PFSK-1 (cell line): Measurements from ENCODE around the gene CPLANE2.

Experiments used
- FOXP2 ChIP-seq: optimal IDR thresholded peaks from 2 replicates; pipeline ENCODE3; 2011; ENCODE audit warnings: borderline replicate concordance, control low read depth, inconsistent platforms; ENCODE audit not compliant: insufficient read depth; ENCODE audit errors: extremely low read length, extremely low read depth
- POLR2AphosphoS5 ChIP-seq: IDR thresholded peaks from 2 replicates; pipeline ENCODE4 v1.6.1; 2012; ENCODE audit warnings: low read depth, mild to moderate bottlenecking, control low read depth, low read length, moderate library complexity
- SIN3A ChIP-seq: IDR thresholded peaks from 2 replicates; pipeline ENCODE4 v1.6.1; 2012; ENCODE audit warnings: mild to moderate bottlenecking, low read length, moderate library complexity, borderline replicate concordance; ENCODE audit not compliant: insufficient read depth
- TAF1 ChIP-seq: IDR thresholded peaks from 2 replicates; pipeline ENCODE4 v1.6.1; 2012; ENCODE audit warnings: low read length, control low read depth, borderline replicate concordance; ENCODE audit not compliant: insufficient read depth
- TF ChIP-seq, protein P1 (sequence below), 2 experiments: IDR thresholded peaks; 2 replicates each; pipeline versions ENCODE4 v1.6.1 to v1.8.0; 2011 to 2012; ENCODE audit warnings: low read depth in 2 of 2, low read length in 2 of 2, control low read depth in 1 of 2, inconsistent platforms in 1 of 2, mild to moderate bottlenecking in 1 of 2, moderate library complexity in 1 of 2; ENCODE audit not compliant: insufficient read depth in 1 of 2

Gene CPLANE2

DNA sequence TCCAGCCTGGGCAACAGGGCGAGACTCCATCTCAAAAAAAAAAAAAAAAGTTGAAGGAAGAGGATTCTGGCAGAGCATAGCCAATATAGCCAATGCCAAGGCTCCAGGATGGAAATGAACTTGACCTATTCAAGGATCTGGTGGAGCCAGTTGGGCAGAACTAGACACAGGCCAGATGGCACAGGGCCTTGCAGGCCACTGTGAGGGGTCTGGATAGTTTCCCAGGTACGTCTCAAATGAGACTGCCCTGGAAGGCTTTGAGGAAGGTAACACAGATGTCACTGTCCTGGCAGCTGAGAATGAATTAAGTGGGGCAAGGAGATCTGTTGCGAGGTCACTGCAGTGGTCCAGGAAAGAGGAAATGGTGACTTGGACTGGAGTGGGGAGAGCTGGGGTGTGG, 12.5 kb downstream of the CPLANE2 start:
- TF ChIP-seq SIN3A (no peak), FOXP2 (no peak), POLR2AphosphoS5 (no peak), TAF1 (no peak)
- TF ChIP-seq, protein P1, sequence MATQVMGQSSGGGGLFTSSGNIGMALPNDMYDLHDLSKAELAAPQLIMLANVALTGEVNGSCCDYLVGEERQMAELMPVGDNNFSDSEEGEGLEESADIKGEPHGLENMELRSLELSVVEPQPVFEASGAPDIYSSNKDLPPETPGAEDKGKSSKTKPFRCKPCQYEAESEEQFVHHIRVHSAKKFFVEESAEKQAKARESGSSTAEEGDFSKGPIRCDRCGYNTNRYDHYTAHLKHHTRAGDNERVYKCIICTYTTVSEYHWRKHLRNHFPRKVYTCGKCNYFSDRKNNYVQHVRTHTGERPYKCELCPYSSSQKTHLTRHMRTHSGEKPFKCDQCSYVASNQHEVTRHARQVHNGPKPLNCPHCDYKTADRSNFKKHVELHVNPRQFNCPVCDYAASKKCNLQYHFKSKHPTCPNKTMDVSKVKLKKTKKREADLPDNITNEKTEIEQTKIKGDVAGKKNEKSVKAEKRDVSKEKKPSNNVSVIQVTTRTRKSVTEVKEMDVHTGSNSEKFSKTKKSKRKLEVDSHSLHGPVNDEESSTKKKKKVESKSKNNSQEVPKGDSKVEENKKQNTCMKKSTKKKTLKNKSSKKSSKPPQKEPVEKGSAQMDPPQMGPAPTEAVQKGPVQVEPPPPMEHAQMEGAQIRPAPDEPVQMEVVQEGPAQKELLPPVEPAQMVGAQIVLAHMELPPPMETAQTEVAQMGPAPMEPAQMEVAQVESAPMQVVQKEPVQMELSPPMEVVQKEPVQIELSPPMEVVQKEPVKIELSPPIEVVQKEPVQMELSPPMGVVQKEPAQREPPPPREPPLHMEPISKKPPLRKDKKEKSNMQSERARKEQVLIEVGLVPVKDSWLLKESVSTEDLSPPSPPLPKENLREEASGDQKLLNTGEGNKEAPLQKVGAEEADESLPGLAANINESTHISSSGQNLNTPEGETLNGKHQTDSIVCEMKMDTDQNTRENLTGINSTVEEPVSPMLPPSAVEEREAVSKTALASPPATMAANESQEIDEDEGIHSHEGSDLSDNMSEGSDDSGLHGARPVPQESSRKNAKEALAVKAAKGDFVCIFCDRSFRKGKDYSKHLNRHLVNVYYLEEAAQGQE (IDR thresholded peaks at IDR 0.05; ENCODE audit: insufficient read depth in 1 of 2, low read depth in 2 of 2, low read length in 2 of 2) = no peak

- TF ChIP-seq TAF1 (no peak), FOXP2 (no peak), SIN3A (no peak), POLR2AphosphoS5 (no peak)
- TF ChIP-seq, protein P1 (IDR thresholded peaks at IDR 0.05; ENCODE audit: insufficient read depth in 1 of 2, low read depth in 2 of 2, low read length in 2 of 2) = no peak
Observed at GRCh38 chr1:16221499-16221898, 15.5 kb downstream of the CPLANE2 start.

DNA sequence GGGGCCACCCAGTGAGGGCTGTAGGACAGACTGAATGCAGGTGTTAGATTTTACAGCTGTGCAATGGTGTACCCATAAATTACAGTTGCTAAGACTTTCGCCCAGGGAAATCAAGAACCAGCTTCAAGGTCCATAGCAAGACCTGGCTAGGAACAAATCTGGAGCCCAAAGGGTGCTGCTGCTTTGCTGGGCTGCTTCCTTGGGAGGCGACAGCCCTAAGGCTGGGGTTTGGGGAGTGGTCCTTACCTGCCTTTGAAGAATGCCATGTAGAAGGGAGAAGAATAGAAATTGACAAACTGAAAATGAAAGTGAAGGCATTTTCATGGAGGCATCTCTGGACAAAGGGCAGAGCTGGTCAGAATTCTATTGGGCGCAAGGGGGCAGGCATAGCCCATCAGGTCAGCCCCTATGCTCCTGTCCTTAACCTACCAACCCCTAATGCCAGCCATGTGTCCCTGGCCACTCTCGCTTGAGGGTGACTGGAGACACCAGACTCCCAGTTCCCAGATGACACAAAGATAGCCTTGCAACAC, 16.9 kb downstream of the CPLANE2 start:
- TF ChIP-seq TAF1 (no peak), FOXP2 (no peak), SIN3A (no peak), POLR2AphosphoS5 (no peak)
- TF ChIP-seq, protein P1 (IDR thresholded peaks at IDR 0.05; ENCODE audit: insufficient read depth in 1 of 2, low read depth in 2 of 2, low read length in 2 of 2) = no peak

DNA sequence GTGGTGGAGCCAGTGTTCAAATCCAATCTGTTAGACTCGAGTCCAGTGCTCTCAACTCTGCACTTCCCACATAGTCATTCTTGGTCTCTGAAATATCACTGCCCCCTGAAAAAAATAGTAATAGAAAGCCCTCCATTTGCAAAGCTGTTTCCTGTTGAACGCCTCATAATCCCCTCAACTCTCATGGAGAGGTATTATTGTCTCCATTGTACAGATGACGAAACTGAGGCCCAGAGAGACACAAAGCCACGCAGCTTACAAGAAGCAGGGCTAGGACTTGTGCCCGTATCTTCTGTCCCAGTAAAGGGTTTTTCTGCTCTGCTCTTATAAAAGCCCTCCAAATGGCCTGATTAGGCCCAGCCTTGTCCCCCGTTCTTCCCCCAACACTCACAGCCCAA, 18.3 kb downstream of the CPLANE2 start:
- TF ChIP-seq TAF1 = no peak
- no peak for TF ChIP-seq FOXP2
- TF ChIP-seq, protein P1 (IDR thresholded peaks at IDR 0.05; ENCODE audit: insufficient read depth in 1 of 2, low read depth in 2 of 2, low read length in 2 of 2) = no peak
- no peak for TF ChIP-seq SIN3A
- no peak for TF ChIP-seq POLR2AphosphoS5
